NCI-H526 (cell line): Measurements from ENCODE around the gene PITX3.
"Not testable (repeated sequence)": the region's sequence is repeated elsewhere in the genome, so short reads cannot be mapped to it uniquely, and the experiment has no call there.

Source experiments
- DNase-seq, 2 experiments: peaks; one replicate each; lab custom pipeline; 2025; lab: John Stamatoyannopoulos, UW

PITX3 gene

DNA sequence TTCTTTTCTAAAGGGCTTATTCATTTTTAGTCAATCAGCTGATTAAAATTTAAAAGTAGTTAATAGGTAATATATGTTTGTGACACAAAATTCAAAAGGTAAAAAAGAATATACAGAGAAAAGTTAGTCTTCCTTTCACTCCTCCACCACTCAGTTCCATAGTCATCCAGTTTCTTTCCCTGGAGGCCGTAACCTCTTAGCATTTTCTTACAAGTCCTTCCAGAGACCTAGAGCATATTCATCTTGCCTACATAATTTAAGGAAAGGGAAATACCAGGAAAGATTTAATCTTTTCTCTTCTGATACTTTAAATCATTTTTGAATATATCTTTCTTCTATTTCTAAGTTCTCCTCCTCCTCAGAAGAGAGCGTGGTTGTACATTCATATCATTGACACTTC is 14.1 kb upstream of the PITX3 start:
- DNase-seq = no peak

DNA sequence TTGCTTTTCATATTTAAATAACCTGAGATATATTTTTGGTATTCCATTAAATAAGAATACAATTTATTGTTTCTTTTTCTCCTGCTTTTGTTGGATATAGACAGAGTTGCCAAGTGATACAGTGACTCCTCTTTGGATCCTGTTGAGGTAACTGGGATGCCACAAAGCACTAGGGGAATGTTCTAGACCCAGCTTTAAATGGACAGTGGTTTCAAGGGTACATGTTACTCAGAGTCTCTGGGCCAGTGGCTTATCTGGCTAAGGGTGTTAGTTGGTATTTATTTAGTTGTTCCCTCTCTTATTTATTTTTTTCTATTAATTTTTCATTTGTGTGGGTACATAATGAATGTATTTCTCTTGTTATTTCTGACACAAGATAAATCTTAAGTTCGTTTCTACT is 13.1 kb upstream of the PITX3 start:
- DNase-seq = no peak

DNA sequence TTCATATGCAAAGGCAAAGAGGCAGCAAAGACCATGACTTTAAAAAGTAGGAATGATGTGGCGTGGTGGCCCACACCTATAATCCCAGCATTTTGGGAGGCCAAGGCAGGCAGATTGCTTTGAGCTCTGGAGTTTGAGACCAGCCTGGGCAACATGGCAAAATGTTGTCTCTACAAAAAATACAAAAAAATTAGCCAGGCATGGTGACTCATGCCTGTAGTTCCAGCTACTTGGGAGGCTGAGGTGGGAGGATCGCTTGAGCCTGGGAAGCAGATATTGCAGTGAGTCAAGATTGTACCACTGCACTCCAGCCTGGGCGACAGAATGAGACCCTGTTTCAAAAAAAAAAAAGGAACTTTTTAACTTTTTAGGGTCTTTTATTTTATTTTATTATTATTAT is 11.2 kb upstream of the PITX3 start:
- DNase-seq = not testable (repeated sequence)

DNA sequence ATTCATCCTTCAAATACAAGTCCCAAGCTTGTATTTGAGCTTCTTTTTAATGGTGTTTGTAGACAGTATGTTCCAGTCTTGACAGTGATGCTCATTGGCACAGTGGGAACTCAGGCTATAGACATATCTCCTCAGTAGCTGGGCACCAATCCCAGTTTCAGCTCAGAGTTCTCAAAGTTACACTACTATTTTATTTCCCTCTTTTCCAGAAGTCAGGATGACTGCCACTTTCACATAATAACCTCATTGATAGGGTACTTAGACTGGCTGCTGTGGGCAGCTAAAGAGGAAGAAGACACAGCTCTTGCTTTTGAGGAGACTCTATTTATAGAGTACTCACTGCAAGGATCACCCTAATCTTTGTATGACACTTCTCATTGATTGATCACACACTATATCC is 6.4 kb upstream of the PITX3 start:
- no peak for DNase-seq

DNA sequence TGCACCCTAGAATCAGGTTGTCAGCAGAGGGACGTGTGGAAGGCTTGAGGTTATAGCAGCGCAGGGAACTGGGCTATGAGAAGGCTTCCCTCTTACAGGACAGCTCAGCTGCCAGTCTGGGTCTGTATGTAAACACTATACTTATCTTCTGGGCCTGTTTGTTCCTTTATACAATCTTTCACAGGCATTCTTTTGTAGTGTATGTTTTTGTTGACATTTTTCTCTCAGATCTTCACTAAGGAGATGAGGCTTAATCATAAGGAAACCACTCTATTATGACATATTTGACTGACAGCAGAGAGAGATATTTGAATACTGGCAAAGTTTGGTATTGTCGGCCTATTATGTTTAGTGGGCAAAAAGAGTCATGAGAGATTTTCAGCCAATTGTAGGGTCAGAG is 4.9 kb upstream of the PITX3 start:
- no peak for DNase-seq

DNA sequence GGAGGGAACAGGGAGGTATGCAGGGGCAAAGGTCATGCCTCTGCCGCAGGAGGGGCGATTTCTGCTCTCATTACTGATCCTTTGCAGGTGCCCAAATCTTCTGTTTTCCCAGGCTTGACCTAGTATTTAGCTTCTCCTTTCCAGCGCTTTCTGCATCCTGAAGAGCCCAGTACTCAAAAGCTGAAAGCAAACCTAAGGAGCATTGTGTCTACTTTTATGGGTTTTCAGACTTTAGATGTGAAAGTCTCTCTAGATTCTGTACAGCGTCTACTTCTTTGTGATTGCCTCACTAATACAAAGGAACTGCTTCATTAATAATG is 4.6 kb upstream of the PITX3 start:
- no peak for DNase-seq

DNA sequence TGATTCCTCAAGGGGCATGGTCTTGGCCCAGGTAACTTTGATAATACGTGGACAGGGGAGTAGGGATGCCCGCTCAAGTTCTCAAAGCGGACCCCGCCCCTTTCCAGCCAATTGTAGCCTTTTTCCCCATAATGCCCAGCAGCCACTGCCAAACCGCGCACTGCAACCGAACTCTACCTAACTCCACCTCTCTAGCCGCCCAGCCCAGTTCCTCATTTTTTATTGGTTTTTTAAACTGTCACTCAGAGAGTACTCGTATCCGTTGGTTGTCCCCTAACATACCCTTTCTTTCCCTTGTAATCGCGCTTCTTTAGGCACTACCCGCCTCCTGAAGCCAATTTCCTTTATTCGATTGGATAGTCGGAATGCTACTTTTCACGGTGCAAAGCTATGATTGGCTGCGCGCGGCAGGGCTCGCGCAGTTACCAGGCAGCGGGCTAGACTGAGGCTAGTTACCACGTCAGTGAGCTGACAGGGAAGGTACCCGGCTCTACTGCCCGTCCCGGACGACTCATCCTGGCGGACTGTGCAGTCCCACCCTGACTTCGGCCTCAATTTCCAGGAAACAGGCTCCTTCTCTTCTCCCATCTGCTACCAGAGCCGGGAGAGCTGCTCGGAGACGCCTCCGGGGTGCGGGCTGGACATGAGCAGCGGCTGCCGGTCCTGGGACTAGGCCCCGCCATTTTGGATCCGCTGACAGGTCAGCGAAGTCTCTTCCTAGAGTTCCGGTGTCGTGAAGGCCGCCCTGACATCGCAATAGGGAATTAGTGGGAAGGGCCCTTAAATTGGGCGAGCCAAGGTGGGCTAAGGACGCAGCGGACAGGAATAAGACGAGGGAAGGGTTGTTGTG is 4.0 kb upstream of the PITX3 start, which contains the start of gene GBF1:
GBF1 (plus strand) TSS at position 451 of the 850 bp plus-strand sequence. CDS start 13,407 bp downstream, outside the sequence.
- peak; percentile 98 to 99 for DNase-seq

DNA sequence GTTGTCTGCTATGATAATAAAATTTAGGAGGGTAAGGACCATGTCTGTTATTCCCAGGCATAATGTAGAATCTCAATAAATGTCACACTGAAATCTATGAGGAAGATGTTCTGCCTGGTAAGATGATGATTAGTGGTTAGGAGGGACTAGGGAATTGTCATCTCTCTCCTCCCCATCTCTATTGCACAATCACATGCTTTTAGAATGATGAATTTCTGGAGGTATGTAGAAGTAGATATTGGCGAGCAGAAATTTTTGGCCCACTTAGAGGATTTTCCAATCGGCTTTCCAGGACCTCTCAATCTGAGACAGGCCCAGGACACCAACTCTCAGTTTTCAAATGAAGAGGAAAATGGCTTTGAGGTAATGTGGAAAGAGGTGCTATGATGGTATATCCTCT is 2.0 kb upstream of the PITX3 start:
- DNase-seq = no peak

DNA sequence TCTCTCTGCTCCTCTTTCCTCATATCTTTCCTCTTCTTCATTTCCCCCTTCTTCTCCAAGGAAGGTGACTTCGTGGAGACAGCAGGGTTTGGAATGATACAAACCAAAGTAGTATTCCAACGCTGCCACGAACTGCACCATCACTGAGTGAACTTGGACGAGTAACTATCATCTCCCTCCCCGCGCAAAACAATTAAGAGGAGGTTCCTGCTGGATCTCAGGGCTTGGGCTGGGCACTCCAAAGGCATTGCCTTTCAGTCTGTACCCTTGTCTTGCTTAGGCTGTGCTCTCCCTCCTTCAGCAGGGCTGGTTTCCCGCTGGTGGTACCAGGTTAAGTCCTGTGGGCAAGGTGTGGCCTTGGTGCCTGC is 790 bp upstream of the PITX3 start:
- DNase-seq = no peak

DNA sequence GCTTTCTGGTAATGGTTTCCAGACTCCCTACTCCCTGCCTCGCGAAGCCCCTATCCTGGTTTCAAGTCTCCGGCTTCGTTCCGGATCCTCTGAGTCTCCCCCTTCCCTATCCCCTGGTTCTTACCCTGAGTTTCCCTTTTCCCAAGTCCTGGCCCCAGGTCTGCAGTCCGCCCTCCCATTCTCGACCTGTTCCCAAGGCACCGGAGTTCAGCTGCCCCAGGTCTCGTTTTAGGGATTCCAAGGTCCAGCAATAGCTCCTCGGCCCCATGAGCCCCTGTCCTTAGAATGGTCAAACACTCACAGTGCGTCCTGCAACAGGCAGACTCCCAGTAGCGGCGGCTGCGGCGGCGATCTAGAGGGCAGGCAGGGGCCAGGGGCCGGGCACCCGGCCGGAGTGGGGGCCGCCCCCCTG is 274 bp downstream of the PITX3 start:
- DNase-seq = peak in 1 of 2 experiments; percentile 18

DNA sequence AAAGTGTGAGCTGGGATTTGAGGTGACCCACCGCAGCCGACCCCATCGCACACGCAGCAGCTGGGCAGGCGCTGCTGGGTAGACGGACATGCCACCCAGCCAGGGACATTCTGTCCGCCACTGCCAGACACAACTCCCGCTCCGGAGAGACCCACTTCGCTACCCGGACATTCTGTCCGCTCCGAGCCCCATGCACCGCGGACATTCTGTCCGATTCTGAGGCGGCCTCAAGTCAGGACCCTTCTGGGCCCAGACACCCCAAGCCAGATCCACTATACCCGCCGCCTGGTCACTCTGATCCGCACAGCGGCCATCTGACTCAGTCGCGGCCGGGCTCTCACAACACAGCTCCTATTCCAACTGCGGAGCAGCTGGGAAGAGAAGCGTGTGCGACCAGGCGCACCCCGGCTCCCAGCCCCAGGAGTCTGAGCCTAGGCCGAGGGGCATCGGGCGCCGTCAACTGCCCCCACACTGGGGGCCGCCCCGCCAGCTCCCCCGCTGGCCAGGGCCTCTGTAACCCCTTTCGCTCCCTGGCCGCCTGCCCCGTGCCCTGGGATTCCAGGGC is 763 bp downstream of the PITX3 start:
- no peak for DNase-seq

DNA sequence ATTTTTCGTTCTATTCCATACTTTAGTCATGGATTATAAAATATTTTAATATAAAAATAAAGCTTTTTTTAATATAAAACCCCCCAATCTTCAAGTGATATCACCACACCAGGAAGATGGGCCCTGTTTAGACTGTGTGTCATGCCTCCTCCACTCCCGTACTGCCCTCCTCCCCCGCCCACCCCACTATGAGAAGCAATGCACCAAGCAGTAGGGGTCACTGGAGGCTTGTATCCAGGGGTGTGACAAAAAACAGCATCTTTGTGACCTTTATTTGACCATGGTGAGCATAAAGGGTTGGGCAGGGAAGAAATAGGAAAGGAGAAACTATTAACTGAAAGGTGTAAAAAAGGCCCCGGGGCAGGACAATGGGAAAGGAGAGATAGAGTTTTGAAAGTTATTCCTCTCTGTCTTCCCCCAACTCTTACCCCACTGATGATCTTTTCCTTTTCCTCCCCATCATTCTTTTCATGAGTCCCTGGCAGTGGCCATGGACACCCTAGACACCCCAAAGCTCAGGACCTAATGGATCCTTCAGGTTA is 3.5 kb downstream of the PITX3 start:
- no peak for DNase-seq

DNA sequence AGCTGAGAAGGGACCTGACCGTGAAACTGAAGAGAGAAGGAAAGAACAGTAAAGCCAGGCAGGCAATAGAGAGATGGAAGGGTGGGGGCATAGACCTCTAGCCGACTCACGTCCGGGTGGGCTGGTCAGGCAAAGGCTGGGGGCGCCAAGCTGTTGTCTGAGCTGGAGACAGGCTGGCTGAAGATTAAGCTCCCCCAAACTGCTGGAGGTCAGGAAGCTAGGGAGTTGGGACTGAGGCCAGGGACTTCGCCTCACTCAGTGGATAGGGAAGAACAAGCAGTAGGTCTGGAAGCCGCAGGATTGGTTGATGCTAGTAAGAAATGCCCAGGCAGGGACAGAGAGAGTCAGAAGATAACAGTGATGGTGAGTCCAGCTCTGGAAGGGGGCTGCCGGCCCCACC is 5.3 kb downstream of the PITX3 start:
- DNase-seq = no peak

DNA sequence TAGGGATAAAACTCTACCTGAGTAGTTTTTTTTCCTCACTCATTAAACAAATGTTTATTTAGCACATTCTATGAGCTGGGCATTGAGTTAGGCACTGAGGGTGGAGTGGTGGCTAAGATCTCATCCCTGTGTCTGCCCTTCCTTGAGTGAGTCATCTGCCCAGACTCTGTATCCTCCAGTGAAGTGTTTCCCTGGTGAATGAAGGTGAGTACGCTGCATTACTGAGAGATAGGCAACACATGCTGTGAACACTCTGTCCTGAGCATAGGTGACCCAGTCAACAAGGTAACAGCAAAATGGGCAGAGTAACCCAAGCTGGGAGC is 5.8 kb downstream of the PITX3 start:
- DNase-seq = no peak

DNA sequence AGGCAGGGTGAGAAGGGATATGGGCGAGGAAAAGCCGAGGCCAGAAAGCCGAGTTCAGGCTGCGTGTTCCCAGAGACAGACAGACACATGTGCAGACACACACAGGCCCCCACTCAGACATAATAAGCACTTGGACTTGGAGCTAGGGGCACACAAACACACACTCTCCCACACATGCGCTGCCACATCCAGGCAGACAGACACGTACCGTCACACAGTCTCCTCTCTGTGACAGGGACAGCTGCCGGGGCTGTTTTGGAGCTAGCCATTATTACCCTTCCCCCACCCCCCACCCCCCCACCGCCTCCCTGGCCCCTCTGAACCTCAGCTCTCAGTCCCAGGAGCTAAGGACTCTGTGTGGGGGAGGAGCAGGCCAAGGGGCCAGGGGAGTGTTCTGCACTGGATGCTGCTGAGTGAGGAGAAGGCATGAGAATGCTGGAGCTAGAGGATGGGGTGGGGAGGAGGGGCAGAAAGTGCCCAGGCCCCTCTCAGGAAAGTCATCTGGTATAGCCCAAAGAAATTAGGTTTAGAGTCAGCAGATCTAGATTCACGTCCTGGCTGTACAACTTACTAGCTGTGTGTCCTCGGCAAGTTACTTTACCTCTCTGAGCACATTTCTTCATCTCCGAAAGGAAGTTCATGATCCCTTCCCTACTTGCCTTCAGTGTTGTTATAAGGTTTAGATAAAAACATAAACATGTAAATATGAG is 6.3 kb downstream of the PITX3 start:
- no peak for DNase-seq

DNA sequence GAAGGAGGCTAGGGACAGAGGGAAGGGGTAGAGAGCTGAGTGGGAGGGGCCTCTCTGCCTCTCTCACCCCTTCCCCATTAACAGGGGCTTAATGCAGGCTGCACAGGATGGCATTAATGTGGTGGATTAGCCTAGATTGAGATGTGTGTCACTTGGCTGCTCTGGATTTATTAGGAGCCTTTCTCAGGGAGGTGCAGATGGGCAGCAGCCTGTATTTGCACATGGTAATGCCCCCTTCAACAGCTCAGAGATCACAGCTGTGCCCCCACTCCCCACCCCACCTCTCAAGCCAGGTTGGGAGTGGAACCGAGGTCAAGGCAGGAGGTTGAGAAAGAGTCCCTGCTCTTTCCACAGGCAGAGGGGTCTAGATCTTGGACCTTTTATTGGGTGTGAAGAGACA is 7.3 kb downstream of the PITX3 start:
- DNase-seq = no peak

DNA sequence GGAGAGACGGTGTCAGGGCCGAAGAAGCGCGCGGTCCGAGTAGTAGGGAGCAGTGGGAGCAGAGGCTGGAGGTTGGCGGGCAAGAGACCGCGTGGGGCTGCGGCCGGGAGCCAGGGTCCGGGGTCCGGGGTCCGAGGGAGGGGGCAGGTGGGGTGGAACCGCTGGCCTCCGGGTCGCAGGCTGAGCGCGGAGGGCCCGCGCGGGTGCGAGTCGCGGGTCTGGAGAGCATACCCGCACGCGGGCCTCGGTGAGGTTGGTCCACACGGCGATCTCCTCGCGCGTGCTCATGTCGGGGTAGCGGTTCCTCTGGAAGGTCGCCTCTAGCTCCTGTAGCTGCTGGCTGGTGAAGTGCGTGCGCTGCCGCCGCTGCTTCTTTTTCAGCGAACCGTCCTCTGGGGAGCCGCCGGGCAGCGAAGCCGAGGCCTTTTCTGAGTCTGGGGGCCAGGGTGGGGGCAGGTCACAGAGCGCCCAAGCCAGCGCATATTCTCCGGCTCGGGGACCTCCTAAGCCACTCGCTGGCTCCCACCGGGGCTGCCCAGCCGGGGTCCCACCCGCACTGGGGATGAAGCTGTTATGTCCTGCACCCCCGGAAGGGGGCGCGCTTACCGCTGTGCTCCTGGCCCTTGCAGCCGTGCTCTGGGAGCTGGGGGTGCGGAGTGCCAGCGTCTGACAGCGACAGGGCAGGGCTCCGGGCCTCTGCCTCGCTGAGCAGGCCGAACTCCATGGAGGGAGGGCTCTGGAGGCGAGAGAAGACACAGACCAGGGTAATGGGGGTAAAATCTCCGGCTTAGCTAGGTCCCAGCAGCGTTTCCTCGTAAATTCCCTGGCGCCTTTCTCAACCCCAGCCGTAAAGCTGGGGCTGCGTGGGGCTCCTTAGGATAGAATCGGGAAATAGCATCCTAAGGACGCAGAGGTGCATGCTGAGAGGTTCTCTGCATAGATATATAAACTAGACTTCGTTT is 9.7 kb downstream of the PITX3 start:
- DNase-seq = peak in 1 of 2 experiments; percentile 52

DNA sequence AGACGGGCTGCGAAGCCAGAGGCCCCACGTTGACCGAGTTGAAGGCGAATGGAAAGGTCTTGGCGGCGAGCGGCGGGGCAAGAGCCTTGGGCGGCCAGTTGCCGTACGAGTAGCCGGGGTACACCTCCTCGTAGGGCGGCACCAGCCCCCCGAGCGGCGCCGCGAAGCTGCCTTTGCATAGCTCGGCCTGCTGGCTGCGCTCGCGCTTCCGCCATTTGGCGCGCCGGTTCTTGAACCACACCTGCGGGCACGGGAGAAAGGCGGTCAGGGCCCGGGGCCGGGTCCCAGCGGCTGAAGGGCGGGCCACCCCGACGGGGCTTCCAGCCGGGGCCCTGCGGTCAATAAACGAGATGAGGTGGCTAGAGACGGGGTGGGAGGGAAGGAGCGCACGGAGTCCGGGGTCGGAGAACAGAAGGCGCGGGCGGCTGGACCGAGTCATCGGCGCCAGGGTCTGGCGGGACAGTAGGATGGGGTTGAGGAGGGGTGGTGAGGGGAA is 10.4 kb downstream of the PITX3 start:
- DNase-seq = peak in 1 of 2 experiments; percentile 69

DNA sequence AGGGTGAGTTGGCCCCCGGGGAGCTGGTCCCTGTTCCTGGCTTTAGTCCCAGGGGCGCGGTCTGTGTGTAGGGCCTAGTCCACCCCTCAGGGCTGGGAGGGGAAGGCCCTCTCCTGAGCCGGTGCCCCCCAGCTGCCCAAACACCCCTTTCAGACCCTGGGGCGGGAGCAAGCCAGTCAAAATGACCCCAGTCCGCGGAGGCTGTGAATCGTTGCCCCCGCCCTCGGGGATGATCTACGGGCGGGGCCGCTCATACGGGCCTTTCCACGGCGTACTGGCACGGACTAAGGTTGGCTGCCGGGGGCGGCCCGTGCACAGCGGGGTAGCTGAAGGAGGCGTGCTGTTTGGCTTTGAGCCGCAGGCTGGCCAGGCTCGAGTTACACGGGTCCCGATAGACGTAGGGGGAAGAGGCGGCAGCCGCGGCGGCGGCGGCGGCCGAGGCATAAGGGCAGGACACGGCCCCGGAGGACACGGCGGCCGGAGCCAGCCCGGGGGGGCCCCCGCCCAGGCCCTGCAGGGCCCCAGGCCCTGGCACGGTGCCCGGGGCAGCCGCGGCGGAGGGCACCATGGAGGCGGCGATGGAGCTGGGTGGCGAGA is 10.9 kb downstream of the PITX3 start:
- DNase-seq = peak in 1 of 2 experiments; percentile 71

DNA sequence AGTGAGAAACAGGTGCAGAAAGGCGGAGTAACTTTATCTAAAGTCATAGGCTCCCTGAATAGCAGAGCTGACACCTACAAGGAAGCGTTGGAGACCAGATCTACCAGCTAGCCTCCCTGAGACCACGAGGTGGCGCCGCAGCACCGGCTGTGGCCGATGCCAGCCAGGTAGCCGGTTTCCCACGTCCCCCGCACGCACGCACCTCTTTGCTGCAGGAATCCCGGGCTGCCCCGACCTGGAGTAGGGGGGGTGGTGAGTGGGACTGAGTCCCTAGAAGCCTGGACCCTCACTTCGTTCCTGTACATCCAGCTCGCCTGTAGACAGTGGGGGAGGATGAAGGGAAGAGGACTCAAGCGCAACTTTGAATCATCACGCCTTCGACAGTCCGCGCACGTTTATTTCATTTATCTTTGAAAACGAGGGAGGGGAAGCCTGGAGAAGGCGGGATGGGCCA is 11.5 kb downstream of the PITX3 start:
- DNase-seq = peak; percentile 58 to 85

DNA sequence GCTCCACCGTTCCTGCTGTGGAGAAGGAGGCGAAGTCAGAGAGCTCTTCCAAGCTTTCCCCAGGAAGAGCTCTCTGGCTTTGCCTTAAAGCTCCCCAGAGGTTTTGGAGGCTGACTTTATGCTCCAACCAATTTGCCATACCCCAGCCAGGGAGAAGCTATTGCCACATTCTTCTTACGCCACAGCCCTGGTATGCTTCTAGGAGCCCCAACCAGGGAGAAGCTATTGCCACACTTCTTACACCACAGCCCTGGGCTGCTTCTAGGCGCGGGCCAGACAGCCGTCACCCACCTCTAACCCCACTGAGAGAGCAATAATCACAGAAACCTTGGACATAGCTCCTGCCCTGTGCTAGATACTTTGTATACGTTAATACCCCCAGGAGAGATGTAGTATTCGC is 14.3 kb downstream of the PITX3 start:
- no peak for DNase-seq
